ENCODE measurements around the gene STMN1.
"Not testable (repeated sequence)": the region's sequence is repeated elsewhere in the genome, so short reads cannot be mapped to it uniquely, and the experiment has no call there.

The STMN1 gene

DNA sequence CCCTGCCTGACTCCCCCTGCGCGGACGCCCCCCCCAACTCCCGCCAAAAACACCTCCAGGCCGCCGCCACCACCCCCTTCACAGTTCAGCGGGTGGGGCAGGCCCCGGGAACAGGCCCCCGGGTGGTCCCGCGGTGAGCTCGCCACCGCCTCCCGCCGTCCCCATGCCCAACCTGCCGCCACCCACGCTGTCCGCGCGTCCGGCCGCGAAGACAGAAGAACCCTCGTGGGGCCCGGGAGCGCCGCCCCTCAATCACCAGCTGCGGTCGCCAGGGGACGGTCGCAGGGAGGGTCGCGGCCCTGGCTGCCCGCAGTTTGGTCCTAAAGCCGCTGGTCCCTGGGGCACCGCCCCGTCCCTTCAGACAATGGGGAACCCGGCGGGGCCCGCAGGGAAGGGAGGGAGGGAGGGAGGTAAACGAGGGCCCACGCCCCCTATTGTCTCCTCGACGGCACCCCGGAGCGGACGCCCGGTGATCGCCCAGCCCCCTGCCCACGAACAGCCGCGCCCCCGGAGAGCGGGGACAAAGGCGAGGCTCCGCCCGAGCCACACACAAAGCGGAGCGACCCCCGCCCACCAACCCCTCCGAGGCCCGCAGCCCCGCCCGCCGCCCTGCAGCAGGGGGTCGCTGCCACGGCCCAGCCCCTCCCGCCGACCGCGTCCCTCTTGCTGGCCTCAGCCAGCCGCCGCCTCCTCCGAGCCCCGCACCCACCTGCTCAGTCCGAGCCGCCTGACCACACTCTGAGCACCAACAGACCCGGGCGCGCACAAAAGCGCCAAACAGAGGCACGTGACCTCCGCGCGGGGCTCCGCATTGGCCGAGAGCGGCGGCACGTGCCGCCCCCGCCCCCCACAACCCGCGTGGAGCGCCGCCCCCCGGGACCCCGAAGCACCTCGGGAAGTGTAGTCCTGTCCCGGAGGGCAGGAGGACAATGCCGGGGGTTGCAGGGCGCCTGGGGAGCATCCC lies at the start of gene STMN1:
TSS of gene STMN1 (minus strand) at position 740 of the 964 bp plus-strand sequence. CDS start 1,743 bp downstream, outside the sequence.
- peak; percentile 95 for DNase-seq

DNA sequence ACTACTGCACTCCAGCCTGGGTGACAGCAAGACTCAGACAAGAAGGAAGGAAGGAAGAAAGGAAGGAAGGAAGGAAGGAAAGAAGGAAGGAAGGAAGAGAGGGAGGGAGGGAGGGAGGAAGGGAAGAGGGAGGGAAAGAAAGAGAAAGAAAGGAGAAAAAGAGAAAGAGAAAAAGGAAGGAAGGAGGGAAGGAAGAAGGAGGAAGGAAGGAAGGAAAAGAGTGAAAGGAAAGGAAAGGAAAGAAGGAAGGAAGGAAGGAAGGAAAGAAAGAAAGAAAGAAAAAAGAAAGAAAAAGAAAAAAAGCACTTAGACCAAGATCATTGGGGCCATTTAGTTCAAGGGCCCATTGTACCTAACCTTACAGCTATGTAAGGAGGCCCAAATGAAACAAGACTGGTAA lies 49.3 kb upstream of the STMN1 start:
- DNase-seq, result no peak

DNA sequence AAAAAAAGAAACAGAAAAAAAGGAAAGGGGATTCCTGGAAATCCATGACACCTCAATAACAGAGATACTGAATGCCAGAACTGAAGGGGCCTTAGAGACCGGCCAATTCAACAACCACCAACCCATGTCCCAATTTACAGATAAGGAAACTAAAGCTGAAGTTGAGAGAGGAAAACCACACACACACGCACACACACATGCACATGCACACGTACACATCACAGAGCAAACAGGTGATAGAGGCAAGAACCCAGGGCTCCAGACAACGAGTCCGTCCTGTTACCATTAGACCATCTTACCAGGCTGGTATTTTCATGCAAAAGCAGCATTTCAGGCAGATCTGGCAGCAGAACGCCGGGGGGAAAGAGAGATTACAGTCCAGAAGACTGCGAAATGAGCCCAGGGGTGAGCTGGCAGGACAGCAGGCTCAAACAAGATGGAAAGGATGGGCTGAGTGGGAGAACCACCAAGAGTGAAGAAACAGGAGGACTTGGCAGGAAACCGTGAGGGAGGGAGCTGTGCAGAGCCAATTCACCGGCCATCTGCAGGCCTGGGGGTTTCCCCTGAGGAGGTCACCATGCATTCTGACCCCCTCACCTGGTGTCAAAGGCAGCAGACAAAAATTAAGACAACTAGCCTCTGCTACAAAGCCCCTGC lies 48.2 kb upstream of the STMN1 start:
- no peak for DNase-seq

DNA sequence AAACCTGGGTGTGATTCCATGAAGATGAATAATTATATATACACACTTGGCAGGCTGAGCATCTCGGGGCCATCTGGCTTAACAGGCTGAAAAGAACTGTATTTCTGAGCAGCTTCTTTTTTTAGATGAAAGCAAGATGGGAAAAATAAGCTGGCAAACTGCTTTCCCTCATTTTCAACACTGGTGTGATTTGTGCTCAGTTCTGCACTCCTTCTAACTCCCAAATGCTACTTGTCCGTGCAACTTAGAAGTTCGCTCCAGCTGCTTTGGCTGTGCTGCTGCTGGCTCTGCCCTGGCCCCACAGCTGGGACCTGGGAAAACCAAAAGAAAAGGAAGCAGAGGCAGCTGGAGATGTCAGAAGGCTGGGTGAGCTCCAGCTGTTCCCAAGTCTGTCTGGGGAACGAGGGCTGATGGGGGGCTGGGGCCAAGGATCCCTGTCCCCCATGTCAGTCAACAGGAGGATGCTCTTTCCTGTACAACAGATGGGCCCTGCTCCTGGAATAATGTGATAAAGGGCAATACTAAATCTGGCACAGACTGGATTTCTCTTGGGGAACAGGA lies 46.7 kb upstream of the STMN1 start:
- DNase-seq, result peak; percentile 56

DNA sequence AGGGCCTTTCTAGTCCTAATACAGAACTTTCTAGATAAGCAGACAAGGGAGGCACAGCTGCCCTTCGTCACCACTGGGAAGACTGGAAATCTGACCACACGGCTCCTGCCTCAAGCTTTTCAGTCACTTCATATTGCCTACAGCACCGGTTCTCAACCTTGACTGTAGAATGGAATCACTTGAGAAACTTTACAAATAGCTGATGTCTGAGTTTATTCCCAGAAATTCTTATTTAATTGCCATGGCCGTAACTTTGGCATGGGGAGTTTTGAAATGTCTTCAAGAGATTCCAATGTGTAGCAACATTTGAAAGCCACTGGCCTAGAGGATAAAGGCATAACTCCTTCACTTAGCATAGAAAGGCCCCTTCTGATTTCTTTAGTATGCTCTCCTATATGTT lies 42.4 kb upstream of the STMN1 start:
- DNase-seq, result no peak

DNA sequence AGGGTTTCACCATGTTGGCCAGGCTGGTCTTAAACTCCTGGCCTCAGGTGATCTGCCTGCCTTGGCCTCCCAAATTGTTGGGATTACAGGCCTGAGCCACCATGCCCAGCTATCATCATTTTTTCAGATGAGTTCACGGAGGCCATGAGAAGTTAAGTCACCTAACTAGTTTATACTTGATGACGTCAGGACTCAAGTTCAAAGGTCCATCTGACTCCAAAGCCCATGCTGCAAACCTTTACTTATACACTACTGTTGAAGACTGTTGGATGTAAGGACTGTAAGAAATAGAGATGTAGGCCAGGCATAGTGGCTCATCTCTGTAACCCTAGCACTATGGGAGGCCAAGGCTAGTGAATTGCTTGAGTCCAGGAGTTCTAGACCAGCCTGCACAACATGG lies 40.8 kb upstream of the STMN1 start:
- no peak for DNase-seq

DNA sequence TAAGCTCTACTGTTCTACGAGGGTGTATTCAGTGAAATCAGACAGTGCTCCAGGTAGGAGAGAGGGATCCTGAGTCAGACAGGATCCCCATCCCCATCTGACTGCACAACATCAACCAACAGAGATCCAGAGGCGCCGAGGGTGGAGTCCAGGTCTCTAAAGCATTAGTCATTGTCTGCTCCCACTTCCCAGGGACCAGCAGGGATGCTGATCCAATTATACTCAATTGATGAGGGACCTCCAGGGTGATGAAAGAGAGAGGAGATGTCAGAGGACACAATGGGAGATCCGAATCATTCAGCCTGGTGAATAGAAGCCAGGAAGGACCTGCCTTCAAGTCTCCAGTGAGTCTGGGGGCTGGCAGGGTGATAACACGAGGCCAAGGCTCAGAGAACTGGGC lies 39.5 kb upstream of the STMN1 start:
- DNase-seq, result no peak

DNA sequence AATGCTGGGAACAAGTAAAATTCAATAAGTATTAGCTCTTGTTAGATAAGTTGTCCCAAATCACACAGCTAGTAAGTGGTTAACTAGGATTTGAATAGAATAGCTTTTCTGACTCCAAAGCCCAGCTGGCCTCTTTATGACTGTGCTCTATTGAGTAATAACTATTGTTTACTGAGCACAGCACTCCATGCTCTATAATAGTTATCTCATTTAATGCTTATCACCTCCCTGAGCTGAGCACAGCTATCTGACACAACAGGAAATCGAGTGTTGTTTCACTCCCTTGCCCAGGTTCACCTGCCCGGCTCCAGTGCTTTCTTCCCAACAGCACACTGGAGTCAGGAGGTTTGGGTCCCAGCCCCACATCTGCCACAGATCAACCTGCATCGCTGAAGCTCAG lies 38.8 kb upstream of the STMN1 start:
- DNase-seq, result no peak

DNA sequence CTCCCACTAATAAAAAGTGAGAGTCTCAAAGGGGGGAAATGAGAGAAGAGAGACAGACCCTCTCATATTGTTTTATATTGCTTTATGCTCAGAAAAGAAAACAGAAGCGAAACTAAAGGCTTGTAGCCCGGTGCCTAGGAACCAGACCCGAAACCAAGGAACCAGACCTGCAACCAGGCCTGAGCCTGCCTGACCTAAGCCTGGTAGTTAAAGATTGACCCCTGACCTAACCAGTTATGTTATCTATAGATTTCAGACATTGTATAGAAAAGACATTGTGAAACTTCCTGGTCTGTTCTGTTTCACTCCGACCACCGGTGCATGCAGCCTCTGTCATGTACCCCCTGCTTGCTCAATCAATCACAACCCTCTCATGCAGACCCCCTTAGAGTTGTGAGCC lies 37.3 kb upstream of the STMN1 start:
- DNase-seq, result not testable (repeated sequence)

DNA sequence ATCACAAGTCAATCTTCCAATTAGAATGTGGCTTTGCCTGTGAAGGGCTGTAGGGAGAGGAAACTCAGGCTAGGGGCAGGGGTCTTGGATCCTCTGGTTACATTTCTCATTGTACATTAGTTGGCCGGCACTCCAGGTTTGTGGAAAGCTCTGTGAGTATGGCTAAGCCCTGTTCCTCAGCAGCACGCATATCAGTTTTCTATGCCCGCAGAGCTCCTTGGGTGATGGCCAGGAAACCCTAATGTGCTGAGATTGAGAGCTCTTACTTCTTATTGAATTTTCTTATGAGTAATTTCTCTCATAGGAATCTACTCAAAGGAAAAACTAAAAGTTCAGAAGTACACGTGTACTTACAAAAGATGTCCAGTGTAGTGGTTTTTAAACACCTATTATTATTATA lies 30.7 kb upstream of the STMN1 start:
- DNase-seq, result no peak

DNA sequence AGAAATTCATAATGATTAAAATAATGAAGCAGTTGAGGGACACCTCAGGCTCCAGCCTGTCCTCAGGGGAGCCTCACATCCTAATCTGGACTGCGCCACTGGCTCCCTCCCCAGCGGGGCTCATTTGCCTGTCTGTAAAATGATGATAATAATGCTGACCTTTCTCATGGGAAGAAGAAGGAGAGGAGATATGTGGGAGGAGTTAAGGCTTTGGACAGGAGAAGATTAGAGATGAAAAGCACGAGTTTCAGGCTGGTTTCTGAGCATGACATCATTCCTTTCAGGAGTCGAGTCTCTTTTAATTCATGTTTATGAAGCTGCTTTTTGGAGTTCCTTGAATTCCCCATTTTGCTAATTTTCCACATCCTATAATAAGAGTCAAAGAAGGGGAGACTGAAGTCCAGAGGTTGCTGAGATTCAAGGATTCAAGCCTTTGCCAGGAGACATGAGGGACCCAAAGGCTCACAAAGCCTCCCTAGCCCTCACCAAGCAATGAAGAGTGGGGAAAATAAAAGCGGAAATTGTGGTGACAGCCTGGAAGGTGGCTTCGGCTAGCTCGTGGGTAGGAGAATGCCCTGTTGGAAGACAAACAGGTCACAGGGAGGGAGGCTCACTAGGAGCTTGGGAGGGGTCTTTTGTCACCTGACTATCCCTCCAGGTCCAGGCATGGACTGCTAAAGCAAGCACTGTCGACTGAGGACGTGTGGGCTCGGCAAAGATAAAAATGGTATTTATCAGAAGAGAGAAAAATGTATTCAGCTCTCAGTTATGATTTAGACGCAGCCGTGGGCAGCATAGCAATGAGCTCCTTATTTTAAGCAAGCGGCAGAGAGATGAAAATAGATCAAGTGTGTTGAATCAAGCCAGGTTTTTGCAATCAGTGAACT lies 27.5 kb upstream of the STMN1 start:
- no peak for DNase-seq

DNA sequence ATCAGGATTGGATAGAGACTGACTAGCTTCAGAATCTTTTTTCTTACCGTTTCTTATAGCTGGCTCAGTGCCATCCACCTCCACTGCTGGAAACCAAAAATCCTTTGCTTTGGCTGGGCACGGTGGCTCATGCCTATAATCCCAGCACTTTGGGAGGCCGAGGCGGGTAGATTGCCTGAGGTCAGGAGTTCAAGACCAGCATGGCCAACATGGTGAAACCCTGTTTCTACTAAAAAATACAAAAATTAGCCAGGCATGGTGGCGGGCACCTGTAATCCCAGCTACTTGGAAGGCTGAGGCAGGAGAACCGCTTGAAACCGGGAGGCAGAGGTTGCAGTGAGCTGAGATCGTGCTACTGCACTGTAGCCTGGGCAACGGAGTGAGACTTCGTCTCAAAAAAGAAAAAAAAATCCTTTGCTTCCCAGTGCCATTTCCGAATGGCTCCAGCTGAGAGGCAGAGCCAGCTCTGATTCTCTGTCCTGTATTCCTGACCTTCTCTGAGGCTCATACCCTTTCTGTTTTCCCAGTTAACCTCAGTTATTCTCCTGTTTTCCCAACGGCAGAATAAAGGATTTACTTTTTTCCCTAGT lies 26.7 kb upstream of the STMN1 start:
- DNase-seq, result not testable (repeated sequence)

DNA sequence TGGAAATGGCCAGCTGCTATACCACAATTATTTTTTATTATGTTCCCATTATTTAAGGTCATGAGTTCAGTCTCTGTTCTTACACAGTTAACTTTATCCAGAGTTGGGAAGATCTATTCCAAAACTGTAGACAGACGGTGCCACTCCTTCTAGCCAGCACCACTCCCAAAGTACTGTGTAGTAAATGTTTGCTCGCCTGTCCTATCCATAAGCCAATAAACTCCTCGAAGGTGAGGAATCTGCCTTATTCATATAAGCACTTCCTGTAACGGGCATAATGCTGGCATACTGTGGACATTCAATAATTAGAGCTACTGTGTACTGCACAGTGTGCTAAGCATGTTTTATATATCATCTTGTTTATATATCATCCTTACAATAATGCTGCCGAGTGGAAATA lies 26.1 kb upstream of the STMN1 start:
- DNase-seq, result no peak

DNA sequence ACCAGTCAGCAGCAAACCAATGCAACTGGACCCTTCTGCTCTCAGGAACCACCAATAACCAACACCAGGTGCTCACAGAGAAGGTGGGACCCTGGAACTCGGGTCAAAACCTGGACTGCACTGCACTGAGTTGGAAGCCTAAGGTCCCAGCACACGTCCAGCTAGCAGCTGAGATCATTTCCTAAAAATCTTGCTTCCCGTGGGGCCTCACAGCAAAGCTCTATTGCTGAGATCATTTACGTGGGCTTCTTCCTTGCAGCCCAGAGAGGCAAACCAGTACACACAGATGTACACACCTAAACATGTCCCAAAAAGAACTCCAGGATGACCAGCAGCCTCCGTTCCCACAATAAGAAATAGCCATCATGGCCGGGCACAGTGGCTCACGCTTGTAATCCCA lies 22.8 kb upstream of the STMN1 start:
- no peak for DNase-seq

DNA sequence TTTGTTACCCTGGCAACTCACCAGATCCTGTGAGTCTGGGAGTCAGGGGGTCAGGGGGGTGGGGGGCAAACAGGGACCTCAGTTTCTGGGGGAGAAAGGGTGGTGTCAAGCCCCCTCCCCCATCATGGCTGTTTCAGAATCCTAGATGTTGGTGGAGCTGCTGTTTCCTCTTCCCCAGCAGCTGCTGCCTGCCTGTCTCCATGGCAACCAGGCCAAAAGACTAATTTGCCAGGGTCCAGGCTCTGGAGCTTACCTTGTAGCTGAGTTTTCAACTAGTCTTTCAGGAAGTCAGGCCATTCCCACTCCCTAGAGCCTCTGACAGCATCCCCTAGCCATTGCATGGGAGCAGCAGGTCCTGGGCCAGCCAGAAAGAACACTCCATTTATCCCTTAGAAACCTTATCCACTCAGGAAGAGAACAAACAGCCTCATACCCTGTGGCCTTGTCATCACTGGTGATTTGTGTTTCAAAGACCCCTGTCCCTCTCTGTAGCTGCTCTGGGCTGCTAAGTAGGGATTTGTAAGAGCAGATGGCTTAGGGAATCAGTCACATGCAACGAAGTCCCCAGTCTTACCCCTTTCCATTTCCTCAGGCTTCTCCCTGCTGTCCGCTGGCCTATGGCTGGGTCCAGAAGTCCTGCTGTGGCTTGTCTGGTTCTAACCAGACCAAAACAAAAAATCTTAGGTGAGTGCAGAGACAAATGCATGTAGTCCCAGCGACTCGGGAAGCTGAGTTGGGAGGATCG lies 21.5 kb upstream of the STMN1 start:
- DNase-seq, result no peak

DNA sequence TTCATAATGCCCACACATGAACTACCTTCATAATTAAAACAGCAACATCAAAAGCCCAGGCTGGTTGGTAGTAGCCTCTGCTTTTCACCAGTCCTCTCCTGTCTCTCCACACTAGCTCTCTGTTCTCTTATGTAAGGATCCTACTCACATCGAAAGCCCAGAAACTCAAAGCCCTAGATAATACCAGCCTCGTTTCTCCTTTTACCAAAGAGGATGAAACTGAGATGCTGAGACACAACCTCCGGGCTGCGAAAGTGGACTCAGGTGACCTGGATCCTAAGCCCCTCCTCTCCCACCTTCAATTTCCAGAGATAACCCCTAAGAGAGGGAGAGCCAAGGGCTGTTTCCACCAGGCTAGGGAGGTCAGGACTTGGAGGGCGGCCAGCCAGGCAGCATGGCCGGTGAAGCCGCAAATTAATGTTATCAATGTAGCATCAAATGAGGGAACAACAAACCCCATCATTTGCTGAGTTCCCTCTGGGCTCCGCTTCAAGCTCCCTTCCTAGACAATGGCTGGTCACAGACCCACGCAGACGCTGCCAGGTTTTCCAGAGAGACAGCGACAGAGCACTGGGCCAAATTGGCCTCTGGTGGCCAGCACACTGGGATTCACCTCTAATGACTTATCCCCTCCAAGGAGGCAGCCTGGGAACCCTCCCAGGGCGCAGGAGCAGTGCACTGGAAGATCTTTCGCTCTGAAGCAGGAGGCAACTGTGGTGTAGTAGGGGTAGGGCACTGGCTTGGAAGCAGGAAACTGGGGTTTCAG lies 20.7 kb upstream of the STMN1 start:
- DNase-seq, result no peak

DNA sequence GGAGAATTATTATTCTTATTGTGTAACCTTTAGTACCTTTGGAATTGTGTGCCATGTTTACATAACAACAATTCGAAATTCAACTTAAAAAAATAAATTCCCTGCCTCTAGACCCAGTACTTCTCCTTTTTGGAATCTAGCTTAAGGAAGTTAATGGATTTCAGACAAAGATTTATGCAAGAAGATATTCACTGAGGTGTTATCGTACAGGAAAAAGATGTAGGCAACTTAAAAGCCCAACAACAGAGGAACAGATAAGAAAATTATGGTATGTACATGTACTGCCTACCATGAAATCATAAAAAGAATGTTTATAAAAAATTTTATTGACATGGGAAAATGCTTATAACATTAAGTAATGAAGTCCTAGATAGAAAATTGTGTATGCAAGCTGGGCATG lies 18.2 kb upstream of the STMN1 start:
- no peak for DNase-seq

DNA sequence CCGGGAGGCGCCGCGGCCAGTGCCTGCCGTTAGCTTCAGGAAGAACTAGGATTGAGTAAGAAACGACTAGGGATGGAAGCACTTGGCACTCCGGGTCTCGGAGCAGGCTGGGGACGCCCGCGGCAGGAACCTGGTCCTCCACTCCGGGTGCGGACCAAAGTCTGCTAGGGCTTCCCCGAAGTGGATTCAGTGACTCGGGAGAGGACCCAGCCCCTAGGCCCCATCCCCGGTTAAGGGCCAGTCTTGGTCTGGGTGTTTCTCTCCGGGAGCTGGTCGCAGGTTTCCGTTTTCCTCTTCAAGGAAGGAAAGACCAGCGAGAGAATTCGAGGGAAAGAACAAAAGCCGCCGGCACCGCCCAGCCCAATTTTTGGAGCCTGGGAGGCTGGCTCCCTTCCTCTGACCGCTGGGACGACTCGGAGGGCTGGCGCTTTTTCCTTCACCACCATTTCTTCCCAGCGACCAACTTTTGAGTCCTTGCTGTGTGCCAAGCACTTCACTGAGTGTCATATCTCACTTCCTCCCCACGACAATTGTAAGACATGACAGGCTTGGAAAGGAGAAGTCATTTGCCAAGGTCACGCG lies 16.8 kb upstream of the STMN1 start:
- peak; percentile 21 for DNase-seq

DNA sequence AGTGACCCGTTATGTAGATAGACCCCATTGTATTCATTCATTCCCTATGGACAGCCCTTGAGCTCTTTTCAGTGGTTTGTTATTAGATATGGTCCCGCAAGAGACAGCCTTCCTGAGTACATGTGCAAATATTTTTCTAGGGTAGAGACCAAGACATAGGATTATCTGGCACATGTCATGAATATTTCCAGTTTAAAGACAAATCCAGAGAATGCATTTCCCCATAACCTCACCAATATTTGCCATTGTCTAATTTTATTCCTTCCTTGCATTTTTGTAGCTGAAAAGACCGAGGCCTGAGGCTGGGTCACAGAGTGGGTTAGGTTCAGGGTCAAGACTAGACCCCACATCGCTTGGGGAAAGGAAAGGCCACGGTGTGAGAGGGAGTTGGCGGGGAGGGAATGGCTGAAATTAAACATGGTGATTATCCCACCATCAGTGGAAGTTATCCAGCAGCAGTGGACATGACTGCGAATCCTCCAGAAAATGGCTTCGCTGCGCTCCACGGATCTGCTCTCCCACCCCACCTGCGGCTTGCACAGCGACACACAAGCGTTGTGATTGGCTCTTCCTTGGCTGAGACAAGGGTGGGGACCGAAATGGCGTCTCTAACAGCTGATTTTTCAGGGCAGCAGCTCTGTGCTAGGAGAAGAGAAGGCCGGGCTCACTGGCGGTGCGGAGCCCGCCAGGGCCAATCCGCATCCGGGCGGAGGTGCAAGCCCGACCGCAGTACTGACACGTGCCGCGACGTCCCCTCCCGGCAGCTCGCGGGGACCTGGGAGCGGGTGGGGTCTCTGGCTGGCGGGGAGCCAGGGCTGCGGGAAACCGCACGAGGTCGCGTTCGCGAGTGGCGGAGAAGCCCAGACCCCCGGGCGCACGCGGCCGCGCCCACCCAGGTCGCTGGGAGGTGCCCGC lies 16.1 kb upstream of the STMN1 start:
- DNase-seq, result peak; percentile 39
